Endodermal cell (in vitro differentiated cells): ENCODE data around the gene CCDC73. TPM values are rescaled to one million over a fixed set of nuclear protein-coding genes. Genes with fewer than 3 reads are reported as not detected.
"Not testable (repeated sequence)": the region's sequence is repeated elsewhere in the genome, so short reads cannot be mapped to it uniquely, and the experiment has no call there.

Experiments
- DNase-seq: peaks from one replicate; pipeline ENCODE4 v3.0.0-alpha.2; 2017
- H3K27ac ChIP-seq: 2 replicates; pipeline ENCODE4 v1.5.1; 2013; ENCODE audit warnings: mild to moderate bottlenecking, low read depth, low read length, moderate library complexity
- H3K27me3 ChIP-seq: 2 replicates; pipeline ENCODE4 v1.6.1; 2013; ENCODE audit warnings: mild to moderate bottlenecking, low read length, moderate library complexity; ENCODE audit not compliant: insufficient read depth, control insufficient read depth, poor library complexity, severe bottlenecking
- H3K36me3 ChIP-seq: 2 replicates; pipeline ENCODE4 v1.7.0; 2013; ENCODE audit warnings: mild to moderate bottlenecking, low read length, moderate library complexity; ENCODE audit not compliant: control insufficient read depth, insufficient read depth
- H3K4me1 ChIP-seq: one replicate; pipeline ENCODE4 v1.7.0; 2013; ENCODE audit warnings: low read length; ENCODE audit not compliant: control insufficient read depth, insufficient read depth
- H3K4me3 ChIP-seq: 2 replicates; pipeline ENCODE4 v1.5.1; 2013; ENCODE audit warnings: mild to moderate bottlenecking, low read length, moderate library complexity
- H3K9ac ChIP-seq: 2 replicates; pipeline ENCODE4 v1.6.1; 2013; ENCODE audit warnings: mild to moderate bottlenecking, low read length, moderate library complexity; ENCODE audit not compliant: poor library complexity, severe bottlenecking; ENCODE audit errors: extremely low read depth
- H3K9me3 ChIP-seq: 2 replicates; pipeline ENCODE4 v1.6.1; 2013; ENCODE audit warnings: mild to moderate bottlenecking, low read length, moderate library complexity; ENCODE audit not compliant: control insufficient read depth
- H3K27ac Mint-ChIP-seq: 2 replicates; pipeline ENCODE4 v1.8.0; 2020; ENCODE audit warnings: mixed read lengths
- H3K27me3 Mint-ChIP-seq: 2 replicates; pipeline ENCODE4 v1.8.0; 2021; ENCODE audit warnings: mild to moderate bottlenecking, mixed read lengths; ENCODE audit not compliant: insufficient read depth
- H3K36me3 Mint-ChIP-seq: 2 replicates; pipeline ENCODE4 v1.8.0; 2020; ENCODE audit warnings: low read depth, mixed read lengths
- H3K4me1 Mint-ChIP-seq: 2 replicates; pipeline ENCODE4 v1.8.0; 2020; ENCODE audit warnings: mixed read lengths
- H3K4me3 Mint-ChIP-seq: 2 replicates; pipeline ENCODE4 v1.8.0; 2020; ENCODE audit warnings: mild to moderate bottlenecking, moderate library complexity, mixed read lengths
- H3K9me3 Mint-ChIP-seq: 2 replicates; pipeline ENCODE4 v1.8.0; 2020; ENCODE audit warnings: mild to moderate bottlenecking, mixed read lengths
- WGBS, 2 experiments: methylation state at CpG; one replicate each; pipeline versions ENCODE4 v1.1.5 to v1.1.7; 2013; ENCODE audit warnings: missing lambda C conversion rate in 2 of 2, mixed read lengths in 1 of 2; ENCODE audit not compliant: insufficient coverage in 1 of 2, insufficient read length in 1 of 2; 5-methylcytosine and 5-hydroxymethylcytosine counted together
- total RNA-seq, 2 donors: library from RNA; stranded (reverse); fragmentation: NEBNext Ultra II Directional in 1 of 2; extraction: Animal tissue kit (Norgen Biotek cat#: 25700) in 1 of 2; gene quantifications; 2 replicates in 1 of 2; 3 replicates in 1 of 2; pipeline ENCODE4 v1.2.1, GENCODE V29; 2021
- TF ChIP-seq, protein P1 (sequence below): fragments of 200-600 bp; sonication (generic); conservative IDR thresholded peaks from 2 replicates; pipeline ENCODE4 v1.5.0; 2021; ENCODE audit warnings: antibody characterized with exemption, mild to moderate bottlenecking

The CCDC73 gene
- total RNA-seq, 2 donors from 2014 or later = not detected

DNA sequence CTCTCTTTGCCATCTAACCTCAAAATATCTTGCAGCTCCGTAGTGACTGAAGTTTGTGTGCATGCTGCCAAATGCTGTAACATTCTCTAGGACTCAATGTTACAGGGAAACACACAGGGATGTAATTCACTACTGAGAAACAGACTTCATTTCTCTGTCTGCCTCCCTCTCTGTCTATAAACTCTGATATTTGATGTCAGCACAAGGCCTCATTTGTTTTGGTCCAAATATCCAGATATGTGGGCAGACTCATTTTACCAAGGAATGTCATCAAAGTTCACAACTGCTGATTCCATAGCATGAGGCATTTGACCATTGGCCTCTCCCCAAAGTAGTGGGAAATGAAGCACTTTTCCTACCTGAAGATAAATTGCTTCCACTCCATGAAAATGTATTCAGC, 32.8 kb upstream of the CCDC73 start:
- Mint-ChIP-seq H3K27me3 (peaks cover 28% of the 10 kb centered on the region), H3K9me3 (peaks cover 3% of the 10 kb centered on the region), H3K4me1 (peaks cover 13% of the 10 kb centered on the region), H3K27ac (no peak overlapping the region), H3K36me3 (no peaks in the 10 kb centered on the region), H3K4me3 (no peak overlapping the region)
- Histone ChIP-seq H3K4me3 (no peak overlapping the region), H3K4me1 (no peaks in the 10 kb centered on the region), H3K36me3 (no peaks in the 10 kb centered on the region), H3K9me3 (no peaks in the 10 kb centered on the region), H3K27me3 (peaks cover 29% of the 10 kb centered on the region), H3K9ac (no peak overlapping the region), H3K27ac (no peak overlapping the region)
- WGBS, 2 experiments = 93% methylated on average over 1 of the region's 1 CpG; no CpG with 5 or more reads in 1 of the 2 experiments
- no peak for DNase-seq
- TF ChIP-seq, protein P1, sequence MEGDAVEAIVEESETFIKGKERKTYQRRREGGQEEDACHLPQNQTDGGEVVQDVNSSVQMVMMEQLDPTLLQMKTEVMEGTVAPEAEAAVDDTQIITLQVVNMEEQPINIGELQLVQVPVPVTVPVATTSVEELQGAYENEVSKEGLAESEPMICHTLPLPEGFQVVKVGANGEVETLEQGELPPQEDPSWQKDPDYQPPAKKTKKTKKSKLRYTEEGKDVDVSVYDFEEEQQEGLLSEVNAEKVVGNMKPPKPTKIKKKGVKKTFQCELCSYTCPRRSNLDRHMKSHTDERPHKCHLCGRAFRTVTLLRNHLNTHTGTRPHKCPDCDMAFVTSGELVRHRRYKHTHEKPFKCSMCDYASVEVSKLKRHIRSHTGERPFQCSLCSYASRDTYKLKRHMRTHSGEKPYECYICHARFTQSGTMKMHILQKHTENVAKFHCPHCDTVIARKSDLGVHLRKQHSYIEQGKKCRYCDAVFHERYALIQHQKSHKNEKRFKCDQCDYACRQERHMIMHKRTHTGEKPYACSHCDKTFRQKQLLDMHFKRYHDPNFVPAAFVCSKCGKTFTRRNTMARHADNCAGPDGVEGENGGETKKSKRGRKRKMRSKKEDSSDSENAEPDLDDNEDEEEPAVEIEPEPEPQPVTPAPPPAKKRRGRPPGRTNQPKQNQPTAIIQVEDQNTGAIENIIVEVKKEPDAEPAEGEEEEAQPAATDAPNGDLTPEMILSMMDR = no peak

DNA sequence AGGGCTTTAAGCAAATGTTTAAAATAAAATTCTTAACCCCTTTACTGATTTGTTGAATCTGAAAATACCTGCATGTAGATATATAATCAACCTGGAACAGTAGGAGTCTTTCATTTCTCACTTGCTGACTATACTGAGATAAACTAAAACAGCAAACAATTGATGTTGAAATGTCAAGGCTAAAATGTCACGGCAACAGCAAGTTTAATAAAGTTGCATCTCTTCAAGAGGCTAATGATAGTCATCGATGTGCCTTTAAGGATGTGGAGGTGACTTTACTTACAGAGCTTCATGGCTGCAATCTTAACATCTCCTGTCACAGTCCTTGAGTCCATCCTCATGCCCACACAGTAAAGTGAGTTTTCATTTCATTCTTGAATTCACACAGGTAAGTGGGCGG, 31.7 kb upstream of the CCDC73 start:
- Histone ChIP-seq H3K9ac (no peak overlapping the region), H3K36me3 (no peaks in the 10 kb centered on the region), H3K27me3 (peaks cover 24% of the 10 kb centered on the region), H3K4me1 (no peaks in the 10 kb centered on the region), H3K27ac (no peak overlapping the region), H3K9me3 (no peaks in the 10 kb centered on the region), H3K4me3 (no peak overlapping the region)
- Mint-ChIP-seq H3K4me3 (no peak overlapping the region), H3K4me1 (peaks cover 11% of the 10 kb centered on the region), H3K27me3 (peaks cover 26% of the 10 kb centered on the region), H3K27ac (no peak overlapping the region), H3K36me3 (no peaks in the 10 kb centered on the region), H3K9me3 (peaks cover 3% of the 10 kb centered on the region)
- TF ChIP-seq, protein P1 = no peak
- no peak for DNase-seq
- WGBS, 2 experiments = 42 to 60% methylated on average over 2 to 3 of the region's 3 CpGs

DNA sequence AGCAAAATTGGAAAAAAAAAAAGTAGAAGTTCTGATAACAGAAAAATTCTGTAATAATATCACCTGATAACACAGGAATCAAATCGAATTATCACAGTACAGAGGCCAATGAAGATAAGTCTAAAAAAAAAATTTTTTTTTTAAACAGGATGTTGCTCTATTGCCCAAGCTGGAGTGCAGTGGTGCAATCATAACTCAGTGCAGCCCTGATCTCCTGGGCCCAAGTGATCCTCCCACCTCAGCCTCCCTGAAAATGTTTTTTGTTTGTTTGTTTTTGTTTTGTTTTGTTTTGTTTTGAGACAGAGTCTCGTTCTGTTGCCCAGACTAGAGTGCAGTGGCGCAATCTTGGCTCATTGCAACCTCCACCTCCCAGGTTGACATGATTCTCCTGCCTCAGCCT, 29.2 kb upstream of the CCDC73 start:
- not testable (repeated sequence) for H3K9ac ChIP-seq, H3K4me1 Mint-ChIP-seq, H3K36me3 ChIP-seq, H3K27me3 Mint-ChIP-seq, H3K27ac ChIP-seq, H3K27me3 ChIP-seq, H3K27ac Mint-ChIP-seq, H3K9me3 Mint-ChIP-seq, H3K4me3 Mint-ChIP-seq, H3K4me1 ChIP-seq, H3K9me3 ChIP-seq, DNase-seq, H3K4me3 ChIP-seq, H3K36me3 Mint-ChIP-seq
- WGBS, 2 experiments = 89 to 90% methylated on average over 3 of the region's 3 CpGs

DNA sequence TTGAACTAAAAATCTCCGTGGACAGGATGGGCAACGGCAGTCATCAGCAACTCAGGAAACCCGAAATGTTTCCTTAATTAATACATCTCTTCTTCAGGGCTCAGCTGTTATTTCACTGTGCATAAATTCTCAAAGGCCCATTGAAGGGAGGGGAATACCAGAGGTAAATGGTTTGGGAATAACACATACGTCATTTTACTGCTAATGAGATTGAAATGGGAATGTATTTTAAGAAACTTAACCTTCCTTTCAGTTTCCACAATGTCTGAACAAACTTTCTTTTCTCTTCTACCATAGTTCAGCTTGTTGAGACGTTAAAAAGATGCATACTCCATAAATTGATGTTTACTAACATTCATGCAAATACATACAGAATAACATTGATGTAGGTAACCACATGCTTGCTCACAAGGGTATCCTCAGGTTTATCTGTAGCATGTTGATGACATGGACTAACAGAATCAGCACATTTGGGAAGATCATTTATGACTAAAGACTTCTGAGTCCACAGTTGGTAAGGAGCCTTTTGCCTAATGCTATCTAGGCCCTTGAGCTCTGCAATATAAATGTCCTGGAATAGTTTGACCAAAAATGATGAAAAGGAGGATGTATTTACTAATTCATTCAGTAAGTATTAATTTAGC, 27.6 kb upstream of the CCDC73 start:
- Mint-ChIP-seq H3K4me1 (no peaks in the 10 kb centered on the region), H3K27ac (no peak overlapping the region), H3K9me3 (peaks cover 3% of the 10 kb centered on the region), H3K36me3 (no peaks in the 10 kb centered on the region), H3K4me3 (no peak overlapping the region), H3K27me3 (no peaks in the 10 kb centered on the region)
- H3K9ac ChIP-seq = no peak overlapping the region
- WGBS, 2 experiments = 80 to 88% methylated on average over 1 to 5 of the region's 5 CpGs
- no peaks in the 10 kb centered on the region for H3K4me1 ChIP-seq
- H3K27ac ChIP-seq = no peak overlapping the region
- TF ChIP-seq, protein P1 = no peak
- DNase-seq = no peak
- H3K27me3 ChIP-seq = no peaks in the 10 kb centered on the region
- H3K36me3 ChIP-seq = no peaks in the 10 kb centered on the region
- no peak overlapping the region for H3K4me3 ChIP-seq
- no peaks in the 10 kb centered on the region for H3K9me3 ChIP-seq
